Measurements from ENCODE around the gene CRADD.
A peak's percentile ranks its signal among the peaks of the same experiment; 100 is the strongest.

Gene CRADD

GRCh38 chr12:93847517-93848474, 170.6 kb downstream of the CRADD start:
- Histone ChIP-seq H3K4me1 (peaks cover 43 to 63% (median 54%) of the 10 kb centered on the region in 10 experiments), H3K9ac (peak overlapping the region; percentile 8 to 71 (median 62); a peak in 19 of 22 replicates), H3K27ac (peak overlapping the region; percentile 67 to 92 (median 86); a peak in 21 of 22 replicates), H4K20me1 (no peaks in the 10 kb centered on the region), H3K27me3 (no peaks in the 10 kb centered on the region), H3K4me2 (peak overlapping the region; percentile 54 to 83 (median 70)), H3K9me3 (replicated peaks in 1 of 11) (peaks cover 5 to 40% (median 28%) of the 10 kb centered on the region in 11 experiments; a peak in 19 of 22 replicates), H3K4me3 (0 out of 20 replicates have a peak overlapping the region, but pooled peaks of 2 of the 10 experiments have one; percentile 13 to 22), H3K36me3 (peaks cover 0 to 7% (median 4%) of the 10 kb centered on the region in 11 experiments; a peak in 5 of 22 replicates)
- peak in 6 of 11 experiments; percentile 14 to 64 (median 44); a peak in 5 of 22 replicates for TF ChIP-seq Cebpa-rat (IDR thresholded peaks at IDR 0.05)

GRCh38 chr12:93848523-93849101, 171.4 kb downstream of the CRADD start:
- H3K27me3 ChIP-seq, result no peaks in the 10 kb centered on the region
- peak overlapping the region in 10 of 11 experiments; percentile 8 to 71 (median 64); a peak in 18 of 22 replicates for H3K9ac ChIP-seq
- no peak for TF ChIP-seq Cebpa-rat (IDR thresholded peaks at IDR 0.05)
- peaks cover 5 to 40% (median 28%) of the 10 kb centered on the region in 11 experiments; a peak in 19 of 22 replicates for H3K9me3 ChIP-seq (replicated peaks in 1 of 11)
- no peaks in the 10 kb centered on the region for H4K20me1 ChIP-seq
- peak overlapping the region; percentile 54 to 83 (median 70) for H3K4me2 ChIP-seq
- peaks cover 43 to 63% (median 54%) of the 10 kb centered on the region in 10 experiments for H3K4me1 ChIP-seq
- peaks cover 0 to 7% (median 4%) of the 10 kb centered on the region in 11 experiments; a peak in 5 of 22 replicates for H3K36me3 ChIP-seq
- H3K4me3 ChIP-seq, result peak overlapping the region in 3 of 10 experiments; percentile 0 to 22 (median 13); a peak in 3 of 20 replicates
- H3K27ac ChIP-seq, result peak overlapping the region; percentile 67 to 92 (median 86); a peak in 21 of 22 replicates

GRCh38 chr12:93849946-93850345, 172.8 kb downstream of the CRADD start:
- no peak for TF ChIP-seq Cebpa-rat (IDR thresholded peaks at IDR 0.05)

GRCh38 chr12:93850481-93851256, 173.5 kb downstream of the CRADD start:
- Histone ChIP-seq H3K4me2 (peak overlapping the region; percentile 15 to 80 (median 66); a peak in 17 of 22 replicates), H3K27me3 (no peaks in the 10 kb centered on the region), H3K27ac (peak overlapping the region in 8 of 11 experiments; percentile 21 to 58 (median 49); a peak in 14 of 22 replicates), H3K4me3 (no peak overlapping the region), H4K20me1 (no peaks in the 10 kb centered on the region), H3K9ac (no peak overlapping the region), H3K36me3 (peaks cover 0 to 7% (median 4%) of the 10 kb centered on the region in 11 experiments; a peak in 5 of 22 replicates), H3K4me1 (peaks cover 43 to 66% (median 60%) of the 10 kb centered on the region in 10 experiments), H3K9me3 (replicated peaks in 1 of 11) (peaks cover 5 to 29% (median 18%) of the 10 kb centered on the region in 11 experiments; a peak in 19 of 22 replicates)
- no peak for TF ChIP-seq Cebpa-rat (IDR thresholded peaks at IDR 0.05)

More at GRCh38 chr12:93849946-93850345, 172.8 kb downstream of the CRADD start:
- H3K4me3 ChIP-seq, result no peak overlapping the region; a peak in 1 of 20 replicates
- peaks cover 5 to 33% (median 21%) of the 10 kb centered on the region in 11 experiments; a peak in 19 of 22 replicates for H3K9me3 ChIP-seq (replicated peaks in 1 of 11)
- no peak overlapping the region for H3K9ac ChIP-seq
- peak overlapping the region in 7 of 11 experiments; percentile 86 to 92 (median 89); a peak in 13 of 22 replicates for H3K27ac ChIP-seq
- no peaks in the 10 kb centered on the region for H3K27me3 ChIP-seq
- peak overlapping the region in 2 of 11 experiments; percentile 70 to 75; a peak in 2 of 22 replicates for H3K4me2 ChIP-seq
- peaks cover 43 to 66% (median 60%) of the 10 kb centered on the region in 10 experiments for H3K4me1 ChIP-seq
- no peaks in the 10 kb centered on the region for H4K20me1 ChIP-seq
- peaks cover 0 to 7% (median 4%) of the 10 kb centered on the region in 11 experiments; a peak in 5 of 22 replicates for H3K36me3 ChIP-seq

GRCh38 chr12:93851257-93851671, 174.1 kb downstream of the CRADD start:
- Histone ChIP-seq H3K4me1 (peaks cover 39 to 61% (median 56%) of the 10 kb centered on the region in 10 experiments), H3K9me3 (replicated peaks in 1 of 11) (peaks cover 5 to 24% (median 15%) of the 10 kb centered on the region in 11 experiments; a peak in 19 of 22 replicates), H3K27me3 (no peaks in the 10 kb centered on the region), H4K20me1 (no peaks in the 10 kb centered on the region), H3K9ac (no peak overlapping the region), H3K4me3 (no peak overlapping the region), H3K27ac (peak overlapping the region in 8 of 11 experiments; percentile 21 to 58 (median 49); a peak in 15 of 22 replicates), H3K4me2 (peak overlapping the region; percentile 15 to 80 (median 66); a peak in 21 of 22 replicates), H3K36me3 (peaks cover 0 to 7% (median 0%) of the 10 kb centered on the region in 11 experiments; a peak in 5 of 22 replicates)
- TF ChIP-seq Cebpa-rat (IDR thresholded peaks at IDR 0.05), result peak in 3 of 11 experiments; percentile 13 to 41 (median 16); a peak in 2 of 22 replicates

GRCh38 chr12:93852173-93852591, 175.0 kb downstream of the CRADD start:
- Histone ChIP-seq H3K27me3 (no peaks in the 10 kb centered on the region), H3K9ac (peak overlapping the region in 4 of 11 experiments; percentile 5 to 49 (median 12); a peak in 3 of 22 replicates), H3K4me3 (no peak overlapping the region), H4K20me1 (no peaks in the 10 kb centered on the region), H3K4me2 (peak overlapping the region in 10 of 11 experiments; percentile 36 to 80 (median 68); a peak in 20 of 22 replicates), H3K9me3 (replicated peaks in 1 of 11) (peaks cover 5 to 24% (median 14%) of the 10 kb centered on the region in 11 experiments; a peak in 18 of 22 replicates), H3K27ac (peak overlapping the region in 9 of 11 experiments; percentile 4 to 58 (median 52); a peak in 15 of 22 replicates), H3K4me1 (peaks cover 29 to 51% (median 47%) of the 10 kb centered on the region in 10 experiments), H3K36me3 (peaks cover 0 to 7% (median 0%) of the 10 kb centered on the region in 11 experiments; a peak in 5 of 22 replicates)
- TF ChIP-seq Cebpa-rat (IDR thresholded peaks at IDR 0.05), result no peak

GRCh38 chr12:93853698-93854478, 176.7 kb downstream of the CRADD start:
- H3K4me1 ChIP-seq, result peaks cover 12 to 34% (median 32%) of the 10 kb centered on the region in 10 experiments
- no peak overlapping the region for H3K9ac ChIP-seq
- TF ChIP-seq Cebpa-rat (IDR thresholded peaks at IDR 0.05), result no peak
- H4K20me1 ChIP-seq, result no peaks in the 10 kb centered on the region
- peak overlapping the region in 2 of 11 experiments; percentile 3 to 23; a peak in 1 of 22 replicates for H3K4me2 ChIP-seq
- peaks cover 5 to 18% (median 9%) of the 10 kb centered on the region in 11 experiments; a peak in 16 of 22 replicates for H3K9me3 ChIP-seq (replicated peaks in 1 of 11)
- H3K27ac ChIP-seq, result no peak overlapping the region
- no peaks in the 10 kb centered on the region for H3K27me3 ChIP-seq
- H3K4me3 ChIP-seq, result no peak overlapping the region
- H3K36me3 ChIP-seq, result peaks cover 0 to 7% (median 0%) of the 10 kb centered on the region in 11 experiments; a peak in 5 of 22 replicates
